HG02759 (cell line): ENCODE results near the gene TESK1.
"Not testable (repeated sequence)": the region's sequence is repeated elsewhere in the genome, so short reads cannot be mapped to it uniquely, and the experiment has no call there.

ENCODE experiments used
- ATAC-seq: cut with Tn5 transposase; IDR thresholded peaks from one replicate; pipeline ENCODE4 v1.9.1; 2021; ENCODE audit warnings: mild to moderate bottlenecking, moderate library complexity; ENCODE audit not compliant: unreplicated experiment

TESK1 gene

GRCh38 chr9:35612843-35613242 is 7.8 kb downstream of the TESK1 start:
- ATAC-seq: no peak

DNA sequence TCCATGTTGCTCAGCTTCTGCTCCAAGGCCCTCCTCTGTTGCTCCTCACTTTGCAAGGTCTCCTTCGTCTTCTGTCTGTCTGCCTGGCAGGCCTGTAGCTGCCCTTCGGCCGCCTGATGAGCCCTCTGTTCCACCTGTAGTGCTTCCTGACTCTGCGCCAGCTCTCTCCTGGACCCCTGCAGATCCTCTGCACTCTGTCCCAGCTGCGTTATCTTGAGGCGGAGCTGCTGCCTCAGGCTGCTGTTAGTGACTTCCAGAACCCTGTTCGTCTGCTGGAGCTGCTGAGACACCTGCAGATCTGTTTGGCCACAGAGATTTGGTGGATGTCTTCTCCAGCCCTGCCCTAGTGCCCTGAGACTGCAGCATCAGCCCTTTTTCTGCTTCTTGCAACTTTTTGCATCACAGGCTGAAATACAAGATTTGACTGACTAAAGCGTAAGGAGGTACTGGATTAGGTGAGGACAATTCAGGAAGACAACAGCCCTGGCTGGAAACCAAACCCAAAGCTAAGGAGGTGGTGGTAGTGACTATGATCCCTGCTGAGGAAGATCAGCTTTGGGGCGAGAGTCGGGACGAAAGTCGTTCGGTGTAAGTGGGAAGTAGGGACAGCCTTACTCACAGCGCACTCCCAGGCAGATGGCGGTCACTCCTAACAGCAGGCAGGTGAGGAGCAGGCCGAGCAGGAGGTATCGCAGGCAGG is 11.1 kb downstream of the TESK1 start:
- ATAC-seq: no peak

GRCh38 chr9:35616681-35617459 is 11.8 kb downstream of the TESK1 start:
- ATAC-seq: peak; percentile 46

DNA sequence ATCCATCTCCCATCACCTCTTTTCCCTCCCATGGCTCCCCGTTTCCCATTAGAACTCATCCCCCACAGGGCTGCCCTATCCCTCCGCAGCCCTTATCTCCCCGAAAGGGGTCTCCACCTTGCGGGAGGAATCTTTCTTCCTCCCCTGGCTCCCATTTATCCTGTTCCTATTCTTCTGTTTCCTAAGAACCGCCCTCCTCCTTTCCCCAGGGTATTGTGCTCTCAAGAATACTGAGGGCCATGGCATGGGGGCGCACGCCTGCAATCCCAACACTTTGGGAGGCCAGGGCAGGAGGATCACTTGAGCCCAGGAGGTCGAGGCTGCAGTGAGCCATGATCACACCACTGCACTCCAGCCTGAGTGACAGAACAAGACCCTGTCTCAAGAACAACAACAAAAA is 12.5 kb downstream of the TESK1 start:
- no peak for ATAC-seq

GRCh38 chr9:35618325-35618727 is 13.3 kb downstream of the TESK1 start, which contains the start of gene CD72:
TSS of gene CD72 (minus strand) at chr9:35618413. CDS start at chr9:35618303, 110 bp downstream.
- ATAC-seq: no peak

DNA sequence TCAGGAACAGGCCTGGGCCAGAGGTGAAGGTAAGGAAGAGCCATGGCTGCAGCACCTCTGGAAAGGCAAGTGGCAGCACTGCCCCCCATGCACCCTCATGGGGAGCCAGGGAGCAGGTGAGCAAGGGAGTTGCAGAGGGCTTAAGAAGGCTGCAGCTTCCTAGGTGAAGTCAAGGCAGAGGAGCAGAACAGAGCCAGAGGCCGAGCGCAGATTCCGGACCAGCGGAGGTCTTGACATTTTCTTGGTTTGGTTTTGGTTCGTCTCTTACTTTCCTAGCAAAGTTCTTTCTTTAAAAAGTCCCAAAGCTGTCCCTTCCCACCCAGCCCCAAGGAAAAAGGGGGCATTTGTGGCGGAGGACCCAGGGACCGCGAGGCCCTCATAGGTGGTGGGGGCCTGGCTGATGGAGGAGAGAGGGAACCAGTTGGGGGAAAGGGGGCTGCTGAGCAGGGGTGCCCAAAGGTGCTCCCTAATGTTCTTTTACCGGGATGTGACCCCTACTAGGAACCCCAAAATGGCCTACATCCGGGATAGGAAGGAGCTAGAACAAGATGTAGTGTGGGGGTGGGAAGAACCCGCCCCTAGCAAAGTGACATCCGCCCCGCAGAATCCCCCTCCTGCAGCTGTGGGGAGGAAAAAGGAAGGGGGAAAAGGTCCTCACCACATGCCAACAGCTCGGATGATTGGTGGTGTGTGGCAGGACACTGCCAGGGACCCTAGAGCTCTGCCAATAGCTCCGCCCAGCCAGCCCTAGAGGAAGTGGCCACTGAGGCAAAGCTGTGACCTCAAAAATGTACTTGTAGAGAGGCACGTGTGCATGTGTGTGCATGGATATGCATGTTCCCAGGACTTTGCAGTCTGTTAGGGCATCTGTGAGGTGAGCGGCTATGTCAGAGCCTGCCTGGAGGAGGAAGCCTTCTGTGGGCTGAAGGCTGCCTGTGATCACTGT is 14.1 kb downstream of the TESK1 start:
- ATAC-seq: peak; percentile 58

GRCh38 chr9:35619800-35620158 is 14.7 kb downstream of the TESK1 start:
- ATAC-seq: peak; percentile 62

- ATAC-seq: no peak
Measured at GRCh38 chr9:35627575-35627974, 22.5 kb downstream of the TESK1 start.

DNA sequence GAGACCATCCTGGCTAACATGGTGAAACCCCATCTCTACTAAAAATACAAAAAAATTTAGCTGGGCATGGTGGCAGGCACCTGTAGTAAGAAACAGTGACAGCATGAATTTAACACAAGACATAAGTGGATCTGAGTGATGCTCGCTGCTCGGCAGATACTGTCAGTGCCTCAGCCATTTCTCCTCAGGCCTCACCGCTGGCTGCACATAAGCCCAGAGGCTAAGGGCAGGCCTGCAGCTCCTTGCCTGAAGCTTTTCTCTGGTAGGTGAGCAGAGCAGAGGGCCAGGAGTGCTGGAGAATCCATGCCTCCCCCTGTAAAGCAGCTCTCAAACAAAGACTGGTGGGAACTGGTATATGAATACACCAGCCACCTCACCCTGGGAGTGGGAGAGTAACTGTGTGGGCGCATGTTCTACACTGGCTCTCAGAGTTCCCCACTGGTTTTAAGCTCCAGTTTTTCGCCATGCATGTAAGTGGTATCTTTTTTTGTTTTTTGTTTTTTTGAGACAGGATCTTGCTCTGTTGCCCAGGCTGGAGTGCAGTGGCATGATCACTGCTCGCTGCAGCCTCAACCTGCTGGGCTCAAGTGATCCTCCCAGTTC is 23.4 kb downstream of the TESK1 start:
- no peak for ATAC-seq

DNA sequence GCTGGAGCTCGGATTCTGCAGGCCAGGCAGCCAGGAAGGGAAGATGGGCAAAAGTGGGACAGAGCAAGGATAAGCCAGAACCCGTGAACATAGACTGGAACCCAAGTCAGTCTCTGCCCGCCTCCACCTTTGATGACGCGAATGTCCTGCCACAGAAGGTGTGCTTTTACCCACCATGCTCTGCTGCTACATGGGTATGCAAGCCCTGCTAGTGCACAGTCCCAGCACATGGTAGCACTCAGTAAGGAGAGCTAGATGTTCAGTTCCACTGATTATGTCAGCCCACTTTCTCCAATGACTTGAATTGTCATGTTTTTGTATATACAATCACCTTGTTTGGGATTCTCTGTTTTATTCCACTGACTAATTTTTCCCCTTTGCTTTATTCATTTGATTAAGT is 24.5 kb downstream of the TESK1 start:
- no peak for ATAC-seq

DNA sequence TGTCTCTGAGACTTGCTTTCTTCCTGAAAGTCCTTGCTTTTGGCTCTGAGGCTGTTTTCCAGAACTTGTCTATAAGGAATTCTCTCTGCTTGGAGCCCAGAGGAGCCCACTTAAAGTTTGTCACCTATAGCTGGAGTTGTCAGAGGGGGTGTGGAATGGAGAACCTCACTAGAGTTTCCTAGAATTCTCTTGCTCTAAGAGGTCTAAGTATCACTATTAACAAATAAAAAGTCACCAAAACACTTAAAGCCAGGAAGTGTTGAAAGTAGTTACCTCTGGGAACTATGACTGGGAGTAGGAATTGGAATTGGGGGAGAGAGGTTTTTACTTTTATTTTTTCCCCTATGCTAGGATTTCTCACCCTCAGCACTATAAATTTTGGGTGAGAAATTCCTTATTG is 30.7 kb downstream of the TESK1 start:
- no peak for ATAC-seq

GRCh38 chr9:35636135-35636876 is 31.2 kb downstream of the TESK1 start:
- ATAC-seq: no peak

DNA sequence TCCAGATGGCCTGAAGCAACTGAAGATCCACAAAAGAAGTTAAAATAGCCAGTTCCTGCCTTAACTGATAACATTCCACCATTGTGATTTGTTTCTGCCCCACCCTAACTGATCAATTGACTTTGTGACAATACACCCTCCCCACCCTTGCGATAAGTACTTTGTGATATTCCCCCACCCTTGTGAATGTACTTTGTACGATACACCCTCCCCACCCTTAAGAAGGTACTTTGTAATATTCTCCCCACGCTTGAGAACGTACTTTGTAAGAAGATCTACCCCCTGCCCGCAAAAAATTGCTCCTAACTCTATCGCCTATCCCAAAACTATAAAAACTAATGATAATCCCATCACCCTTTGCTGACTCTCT is 31.8 kb downstream of the TESK1 start:
- not testable (repeated sequence) for ATAC-seq

- not testable (repeated sequence) for ATAC-seq
Measured at GRCh38 chr9:35637427-35637955, 32.4 kb downstream of the TESK1 start.

GRCh38 chr9:35638751-35639150 is 33.7 kb downstream of the TESK1 start:
- ATAC-seq: not testable (repeated sequence)

GRCh38 chr9:35639225-35639624 is 34.2 kb downstream of the TESK1 start:
- ATAC-seq: not testable (repeated sequence)

- no peak for ATAC-seq
Measured at GRCh38 chr9:35639631-35640030, 34.6 kb downstream of the TESK1 start.

GRCh38 chr9:35640431-35640830 is 35.4 kb downstream of the TESK1 start:
- ATAC-seq: not testable (repeated sequence)

DNA sequence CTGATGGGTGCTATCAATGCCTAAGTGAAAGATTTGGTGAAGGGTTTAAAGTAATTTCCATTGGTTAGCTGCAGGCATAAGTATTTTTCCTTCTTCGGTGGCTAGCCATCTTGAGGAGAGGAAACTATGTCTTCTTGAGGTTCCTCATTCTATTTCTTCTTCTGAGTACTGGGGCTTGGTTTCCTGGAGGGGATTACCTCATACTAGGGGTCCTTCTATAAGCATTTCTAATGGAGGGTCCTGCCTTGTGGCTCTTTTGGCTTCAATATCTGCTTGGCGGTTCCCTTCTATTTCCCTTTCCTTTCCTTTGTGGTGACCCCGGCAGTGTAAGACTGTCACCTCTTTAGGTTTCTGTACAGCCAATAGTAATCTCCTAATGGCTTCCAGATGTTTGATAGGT is 36.4 kb downstream of the TESK1 start:
- ATAC-seq: not testable (repeated sequence)

DNA sequence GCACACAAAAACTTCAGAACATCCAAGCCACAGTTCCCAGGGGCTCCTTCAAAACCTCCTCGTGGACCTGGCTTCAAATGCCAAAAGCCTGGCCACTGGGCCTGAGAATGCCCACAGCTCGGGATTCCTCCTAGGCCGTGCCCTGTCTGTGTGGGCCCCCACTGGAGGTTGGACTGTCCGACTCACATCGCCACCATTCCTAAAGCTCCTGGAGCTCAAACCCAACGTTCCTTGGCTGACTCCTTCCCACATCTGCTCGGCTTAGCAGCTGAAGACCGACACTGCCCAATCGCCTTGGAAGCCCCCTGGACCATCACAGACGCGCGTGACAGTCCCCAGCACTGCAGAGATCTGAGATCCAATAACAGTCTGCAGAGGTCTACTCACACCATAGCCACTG is 38.0 kb downstream of the TESK1 start:
- no peak for ATAC-seq
